H9 (cell line): Measurements from ENCODE around the gene CCDC138. TPM values are rescaled to one million over a fixed set of nuclear protein-coding genes. Genes with fewer than 3 reads are reported as not detected.

Experiments
- DNase-seq: peaks from one replicate; pipeline ENCODE4 v3.0.0-alpha.2; 2017
- H2AFZ ChIP-seq: one replicate; pipeline ENCODE4 v1.6.1; 2013; ENCODE audit warnings: mild to moderate bottlenecking, low read length, control low read depth, moderate library complexity
- H2AK5ac ChIP-seq: 2 replicates; pipeline ENCODE4 v1.6.1; 2013; ENCODE audit warnings: low read length, control low read depth, mixed read lengths; ENCODE audit not compliant: insufficient read length
- H2BK120ac ChIP-seq: one replicate; pipeline ENCODE4 v1.6.1; 2013; ENCODE audit warnings: low read depth, mild to moderate bottlenecking, low read length, control low read depth, inconsistent platforms; ENCODE audit not compliant: poor library complexity, severe bottlenecking
- H2BK12ac ChIP-seq: 2 replicates; pipeline ENCODE4 v1.6.1; 2013; ENCODE audit warnings: low read length, control low read depth, mixed read lengths, low read depth; ENCODE audit not compliant: insufficient read length
- H2BK15ac ChIP-seq: 2 replicates; pipeline ENCODE4 v1.6.1; 2013; ENCODE audit warnings: low read depth, low read length, control low read depth
- H2BK20ac ChIP-seq: one replicate; pipeline ENCODE4 v1.6.1; 2013; ENCODE audit warnings: low read depth, mild to moderate bottlenecking, low read length, control low read depth, inconsistent platforms; ENCODE audit not compliant: poor library complexity, severe bottlenecking
- H2BK5ac ChIP-seq: 2 replicates; pipeline ENCODE4 v1.6.1; 2013; ENCODE audit warnings: low read length, control low read depth, mixed read lengths; ENCODE audit not compliant: insufficient read length
- H3K14ac ChIP-seq: 2 replicates; pipeline ENCODE4 v1.6.1; 2013; ENCODE audit warnings: low read length, control low read depth; ENCODE audit not compliant: insufficient read depth
- H3K18ac ChIP-seq: 2 replicates; pipeline ENCODE4 v1.6.1; 2013; ENCODE audit warnings: low read depth, mild to moderate bottlenecking, mixed read lengths, low read length, control low read depth; ENCODE audit not compliant: insufficient read length
- H3K23ac ChIP-seq: 2 replicates; pipeline ENCODE4 v1.6.1; 2013; ENCODE audit warnings: low read length, control low read depth, mixed read lengths, low read depth; ENCODE audit not compliant: insufficient read length
- H3K23me2 ChIP-seq: 2 replicates; pipeline ENCODE4 v1.6.1; 2013; ENCODE audit warnings: low read depth, mild to moderate bottlenecking, mixed read lengths, low read length, control low read depth; ENCODE audit not compliant: insufficient read length, poor library complexity, severe bottlenecking
- H3K27ac ChIP-seq: 2 replicates; pipeline ENCODE4 v1.5.1; 2013; ENCODE audit warnings: low read length, control low read depth, mixed read lengths, low read depth; ENCODE audit not compliant: insufficient read length
- H3K27me3 ChIP-seq: 2 replicates; pipeline ENCODE4 v1.6.1; 2013; ENCODE audit warnings: low read length, control low read depth, inconsistent platforms; ENCODE audit not compliant: insufficient read depth
- H3K4ac ChIP-seq: 2 replicates; pipeline ENCODE4 v1.6.1; 2013; ENCODE audit warnings: low read depth, mild to moderate bottlenecking, control low read depth, inconsistent platforms, low read length, moderate library complexity
- H3K4me1 ChIP-seq: 2 replicates; pipeline ENCODE4 v1.6.1; 2013; ENCODE audit warnings: low read length, control low read depth, inconsistent platforms; ENCODE audit not compliant: insufficient read depth
- H3K4me2 ChIP-seq: 2 replicates; pipeline ENCODE4 v1.6.1; 2013; ENCODE audit warnings: low read length, control low read depth, mixed read lengths; ENCODE audit not compliant: insufficient read length, insufficient read depth
- H3K56ac ChIP-seq: 2 replicates; pipeline ENCODE4 v1.6.1; 2013; ENCODE audit warnings: low read depth, mild to moderate bottlenecking, mixed read lengths, low read length, control low read depth; ENCODE audit not compliant: insufficient read length
- H3K79me1 ChIP-seq: 2 replicates; pipeline ENCODE4 v1.6.1; 2013; ENCODE audit warnings: low read depth, mild to moderate bottlenecking, moderate library complexity, low read length, control low read depth, inconsistent platforms; ENCODE audit not compliant: insufficient read depth, poor library complexity, severe bottlenecking
- H3K79me2 ChIP-seq: 2 replicates; pipeline ENCODE4 v1.6.1; 2013; ENCODE audit warnings: low read length, control low read depth, inconsistent platforms; ENCODE audit not compliant: insufficient read depth
- H3K9ac ChIP-seq: 2 replicates; pipeline ENCODE4 v1.6.1; 2013; ENCODE audit warnings: low read length, control low read depth, mixed read lengths; ENCODE audit not compliant: insufficient read length; ENCODE audit errors: extremely low read depth
- H3K9me3 ChIP-seq: one replicate; pipeline ENCODE4 v1.6.1; 2013; ENCODE audit warnings: low read depth, low read length, inconsistent platforms; ENCODE audit not compliant: control insufficient read depth
- H3T11ph ChIP-seq: one replicate; pipeline ENCODE4 v1.6.1; 2013; ENCODE audit warnings: mild to moderate bottlenecking, low read length, control low read depth, inconsistent platforms
- H4K20me1 ChIP-seq: one replicate; pipeline ENCODE4 v1.6.1; 2013; ENCODE audit not compliant: control insufficient read depth, insufficient read length, insufficient read depth
- H4K5ac ChIP-seq: 2 replicates; pipeline ENCODE4 v1.6.1; 2013; ENCODE audit warnings: low read depth, mild to moderate bottlenecking, mixed read lengths, low read length, control low read depth; ENCODE audit not compliant: insufficient read length
- H4K8ac ChIP-seq: replicated peaks from 2 replicates; pipeline ENCODE4 v1.6.1; 2013; ENCODE audit warnings: low read length, control low read depth, mixed read lengths, low read depth; ENCODE audit not compliant: insufficient read length
- H4K91ac ChIP-seq: 2 replicates; pipeline ENCODE4 v1.6.1; 2013; ENCODE audit warnings: low read depth, mild to moderate bottlenecking, moderate library complexity, mixed read lengths, low read length, control low read depth; ENCODE audit not compliant: insufficient read length
- H3K27ac Mint-ChIP-seq, 3 experiments: 2 replicates in 2 of 3; 3 replicates in 1 of 3; pipeline ENCODE4 v1.8.0; 2020 to 2021; ENCODE audit warnings: mixed read lengths in 3 of 3, mild to moderate bottlenecking in 1 of 3, moderate library complexity in 1 of 3
- H3K27me3 Mint-ChIP-seq: 2 replicates; pipeline ENCODE4 v1.8.0; 2021; ENCODE audit warnings: low read depth, mild to moderate bottlenecking, moderate library complexity, mixed read lengths
- H3K36me3 Mint-ChIP-seq, 3 experiments: 2 replicates in 2 of 3; 3 replicates in 1 of 3; pipeline ENCODE4 v1.8.0; 2020 to 2021; ENCODE audit warnings: low read depth in 3 of 3, mixed read lengths in 3 of 3; ENCODE audit not compliant: insufficient read depth in 1 of 3
- H3K4me1 Mint-ChIP-seq, 2 experiments: 2 replicates each; pipeline ENCODE4 v1.8.0; 2020; ENCODE audit warnings: mixed read lengths in 2 of 2
- H3K4me3 Mint-ChIP-seq, 2 experiments: 2 replicates in 1 of 2; 3 replicates in 1 of 2; pipeline ENCODE4 v1.8.0; 2020 to 2021; ENCODE audit warnings: mild to moderate bottlenecking in 2 of 2, mixed read lengths in 2 of 2, moderate library complexity in 1 of 2
- H3K9me3 Mint-ChIP-seq, 2 experiments: 2 replicates in 1 of 2; 3 replicates in 1 of 2; pipeline ENCODE4 v1.8.0; 2020; ENCODE audit warnings: mild to moderate bottlenecking in 2 of 2, mixed read lengths in 2 of 2, moderate library complexity in 1 of 2
- WGBS: extraction: QIAGEN DNeasy Blood & Tissue Kit; methylation state at CpG from one replicate; pipeline ENCODE4 v1.1.7; 2013; ENCODE audit warnings: missing lambda C conversion rate, low lambda C conversion rate, mixed read lengths; ENCODE audit not compliant: insufficient read length; ENCODE audit errors: extremely low coverage; 5-methylcytosine and 5-hydroxymethylcytosine counted together
- total RNA-seq: library from RNA; stranded (reverse); gene quantifications from 2 replicates; pipeline ENCODE4 v1.2.1, GENCODE V29; 2021
- TF ChIP-seq, protein P1 (sequence below): fragments of 200-600 bp; sonication (generic); conservative IDR thresholded peaks from 3 replicates; pipeline ENCODE4 v1.8.0; 2021; ENCODE audit warnings: antibody characterized with exemption, mild to moderate bottlenecking

CCDC138 gene
- total RNA-seq, 1 experiment from 2014 or later = 32.7 TPM

- Histone ChIP-seq H3K23ac (no peak overlapping the region), H3K9ac (no peak overlapping the region), H3T11ph (no peak overlapping the region), H3K4me2 (no peak overlapping the region), H2BK5ac (no peak overlapping the region), H3K18ac (no peak overlapping the region), H3K79me2 (no peaks in the 10 kb centered on the region), H3K9me3 (no peaks in the 10 kb centered on the region), H4K8ac (no peak overlapping the region), H3K4me1 (no peaks in the 10 kb centered on the region), H4K5ac (no peak overlapping the region), H3K23me2 (no peaks in the 10 kb centered on the region), H3K4ac (no peak overlapping the region), H2BK15ac (no peak overlapping the region), H3K27me3 (no peaks in the 10 kb centered on the region), H2BK20ac (no peak overlapping the region), H4K20me1 (no peaks in the 10 kb centered on the region), H2BK12ac (no peak overlapping the region), H3K56ac (no peak overlapping the region), H3K14ac (peak overlapping the region; percentile 53; the same call in 1 of the 2 replicates), H2AK5ac (no peak overlapping the region), H4K91ac (no peak overlapping the region), H3K79me1 (no peaks in the 10 kb centered on the region), H3K27ac (no peak overlapping the region), H2AFZ (no peak overlapping the region), H2BK120ac (no peak overlapping the region)
- Mint-ChIP-seq H3K27ac (no peak overlapping the region; a peak in 1 of 7 replicates), H3K4me3 (no peak overlapping the region), H3K4me1 (peaks cover 0 to 12% of the 10 kb centered on the region in 2 experiments; a peak in 1 of 4 replicates), H3K36me3 (no peaks in the 10 kb centered on the region), H3K27me3 (peaks cover 2% of the 10 kb centered on the region; the same call in 1 of the 2 replicates), H3K9me3 (no peaks in the 10 kb centered on the region)
- WGBS = no CpG with 5 or more reads among the region's 15 CpGs
- peak; percentile 18 for DNase-seq
- TF ChIP-seq, protein P1, sequence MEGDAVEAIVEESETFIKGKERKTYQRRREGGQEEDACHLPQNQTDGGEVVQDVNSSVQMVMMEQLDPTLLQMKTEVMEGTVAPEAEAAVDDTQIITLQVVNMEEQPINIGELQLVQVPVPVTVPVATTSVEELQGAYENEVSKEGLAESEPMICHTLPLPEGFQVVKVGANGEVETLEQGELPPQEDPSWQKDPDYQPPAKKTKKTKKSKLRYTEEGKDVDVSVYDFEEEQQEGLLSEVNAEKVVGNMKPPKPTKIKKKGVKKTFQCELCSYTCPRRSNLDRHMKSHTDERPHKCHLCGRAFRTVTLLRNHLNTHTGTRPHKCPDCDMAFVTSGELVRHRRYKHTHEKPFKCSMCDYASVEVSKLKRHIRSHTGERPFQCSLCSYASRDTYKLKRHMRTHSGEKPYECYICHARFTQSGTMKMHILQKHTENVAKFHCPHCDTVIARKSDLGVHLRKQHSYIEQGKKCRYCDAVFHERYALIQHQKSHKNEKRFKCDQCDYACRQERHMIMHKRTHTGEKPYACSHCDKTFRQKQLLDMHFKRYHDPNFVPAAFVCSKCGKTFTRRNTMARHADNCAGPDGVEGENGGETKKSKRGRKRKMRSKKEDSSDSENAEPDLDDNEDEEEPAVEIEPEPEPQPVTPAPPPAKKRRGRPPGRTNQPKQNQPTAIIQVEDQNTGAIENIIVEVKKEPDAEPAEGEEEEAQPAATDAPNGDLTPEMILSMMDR = no peak
These were observed 129.7 kb downstream of the CCDC138 start for GRCh38 chr2:108916122-108916795.
